Tibial nerve (tissue), 4 donors: ENCODE data around the gene DCTN3.

Experiments
- CTCF ChIP-seq, 5 experiments: fragments of 200-600 bp in 3 of 5; fragments of 450-650 bp in 2 of 5; sonication (generic) in 3 of 5; IDR thresholded peaks; one replicate each; pipeline ENCODE4 v1.5.1; 2016 to 2019; ENCODE audit warnings: antibody characterized with exemption in 5 of 5, mild to moderate bottlenecking in 3 of 5, moderate library complexity in 2 of 5
- EP300 ChIP-seq, 2 donors: sonication (generic); formaldehyde crosslinking; IDR thresholded peaks; one replicate each; pipeline ENCODE4 v1.6.1; 2017; ENCODE audit warnings: antibody characterized with exemption in 2 of 2, mild to moderate bottlenecking in 1 of 2

GRCh38 chr9:34629491-34629808, 9.2 kb upstream of the DCTN3 start:
- TF ChIP-seq CTCF (IDR thresholded peaks at IDR 0.05) (no peak), EP300 (IDR thresholded peaks at IDR 0.05) (no peak)
